DND-41 (cell line): ENCODE data around the gene GNAZ.

Source experiments
- CTCF ChIP-seq: IDR thresholded peaks from 2 replicates; pipeline ENCODE4 v1.5.1; 2012; ENCODE audit warnings: borderline replicate concordance, low read length, moderate library complexity, mild to moderate bottlenecking; ENCODE audit not compliant: poor library complexity, severe bottlenecking; ENCODE audit errors: extremely low read depth
- EZH2 ChIP-seq: IDR thresholded peaks from 3 replicates; pipeline ENCODE4 v1.6.1; 2012; ENCODE audit warnings: borderline replicate concordance, low read depth, mild to moderate bottlenecking, moderate library complexity, low read length, inconsistent platforms; ENCODE audit not compliant: severe bottlenecking

GRCh38 chr22:23053051-23053707, 17.1 kb upstream of the GNAZ start:
- no peak for TF ChIP-seq CTCF
- TF ChIP-seq EZH2 = no peak
